HG02840 (cell line): Measurements from ENCODE around the gene SND1.
"Not testable (repeated sequence)": the region's sequence is repeated elsewhere in the genome, so short reads cannot be mapped to it uniquely, and the experiment has no call there.

ENCODE experiments used
- ATAC-seq: cut with Tn5 transposase; IDR thresholded peaks from one replicate; pipeline ENCODE4 v1.9.1; 2021; ENCODE audit warnings: mild to moderate bottlenecking, moderate library complexity, moderate number of reproducible peaks; ENCODE audit not compliant: unreplicated experiment, low FRiP score

Gene SND1

GRCh38 chr7:127819975-127820731, 168.2 kb downstream of the SND1 start:
- ATAC-seq: no peak

- no peak for ATAC-seq
Measured at GRCh38 chr7:127820732-127821085, 168.7 kb downstream of the SND1 start.

DNA sequence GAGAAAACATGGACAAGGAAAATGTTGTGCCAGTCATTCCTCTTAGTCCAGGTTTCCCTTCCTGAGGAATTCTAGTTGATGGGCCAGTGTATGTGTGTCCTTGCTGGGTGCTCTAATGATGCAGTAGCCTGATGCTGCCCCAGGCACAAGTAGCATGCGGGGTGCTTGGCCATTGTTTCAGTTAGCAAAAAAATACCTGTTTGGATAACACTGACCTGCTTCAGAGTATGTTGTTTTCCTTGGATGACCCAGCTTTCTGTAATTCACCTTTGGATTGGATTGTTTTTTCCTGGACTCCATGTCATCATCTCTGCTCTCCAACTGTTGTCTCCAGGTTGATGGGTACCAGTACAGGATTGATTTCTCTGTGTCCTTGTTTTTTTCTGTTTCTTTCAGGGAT, 169.2 kb downstream of the SND1 start:
- no peak for ATAC-seq

DNA sequence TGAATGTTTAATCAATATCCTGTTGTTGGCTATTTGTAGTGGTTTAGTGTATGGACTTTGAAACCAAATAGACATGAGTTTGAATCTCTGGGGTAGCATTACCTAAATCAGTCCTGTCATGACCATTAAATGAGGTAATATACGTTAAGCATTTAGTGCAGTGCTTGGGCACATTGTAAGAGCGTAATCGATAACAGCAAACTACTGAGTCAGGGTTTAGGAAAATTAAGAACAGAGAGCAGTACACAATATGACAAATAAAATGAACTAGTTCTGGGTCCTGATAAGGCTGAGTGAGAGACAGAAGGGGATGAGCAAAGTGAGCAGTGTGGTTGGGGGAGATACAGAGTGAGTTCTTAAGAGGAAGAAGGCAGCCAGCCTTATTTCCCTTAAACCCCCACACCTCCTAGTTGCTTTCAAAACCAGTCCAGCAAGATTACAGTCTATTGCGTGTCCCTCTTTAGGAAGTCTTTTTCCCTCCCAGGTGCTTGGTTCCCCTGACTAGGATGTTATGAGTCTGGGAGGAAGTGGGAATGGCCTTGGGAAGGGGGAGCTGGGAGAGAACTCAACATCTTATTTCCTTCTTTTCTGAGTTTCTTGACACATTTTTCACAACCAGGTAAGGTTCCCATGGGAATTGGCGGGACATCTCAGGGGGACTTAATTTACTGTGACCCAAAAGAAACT, 171.0 kb downstream of the SND1 start:
- no peak for ATAC-seq

- no peak for ATAC-seq
Measured at GRCh38 chr7:127824682-127825081, 172.7 kb downstream of the SND1 start.

DNA sequence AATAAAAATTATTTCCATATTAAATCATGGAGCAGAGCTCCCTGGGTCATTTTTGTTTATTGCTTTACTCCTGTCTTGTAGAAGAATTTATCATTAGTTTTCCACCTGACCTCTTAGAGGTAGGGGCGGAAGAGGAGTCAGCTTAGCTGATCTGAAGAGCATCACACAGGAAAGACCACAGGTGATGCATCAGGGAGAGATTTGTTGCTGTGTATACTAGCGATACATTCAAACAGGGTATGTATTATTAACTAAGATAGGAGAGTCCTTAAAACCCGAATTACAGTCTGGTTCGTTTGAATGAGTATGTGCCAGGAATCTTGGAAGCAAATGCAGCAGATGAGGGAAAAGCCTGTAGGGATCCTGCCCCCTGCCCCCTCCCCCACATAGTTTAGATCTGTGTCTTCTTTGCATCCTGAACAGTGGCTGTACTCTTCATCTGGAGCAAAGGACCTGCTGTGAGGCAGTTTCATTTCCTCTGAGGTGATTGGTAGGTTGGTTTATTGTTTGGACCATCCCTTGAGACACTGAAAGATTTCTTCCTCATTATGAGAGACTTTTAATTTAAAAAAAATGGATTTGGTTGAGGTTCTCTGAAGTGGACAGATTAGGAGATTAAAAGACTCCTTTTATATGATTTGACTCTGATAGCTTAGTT, 177.0 kb downstream of the SND1 start:
- ATAC-seq: no peak

- ATAC-seq: no peak
Measured at GRCh38 chr7:127831318-127832219, 179.6 kb downstream of the SND1 start.

GRCh38 chr7:127832592-127832991, 180.6 kb downstream of the SND1 start:
- ATAC-seq: no peak

DNA sequence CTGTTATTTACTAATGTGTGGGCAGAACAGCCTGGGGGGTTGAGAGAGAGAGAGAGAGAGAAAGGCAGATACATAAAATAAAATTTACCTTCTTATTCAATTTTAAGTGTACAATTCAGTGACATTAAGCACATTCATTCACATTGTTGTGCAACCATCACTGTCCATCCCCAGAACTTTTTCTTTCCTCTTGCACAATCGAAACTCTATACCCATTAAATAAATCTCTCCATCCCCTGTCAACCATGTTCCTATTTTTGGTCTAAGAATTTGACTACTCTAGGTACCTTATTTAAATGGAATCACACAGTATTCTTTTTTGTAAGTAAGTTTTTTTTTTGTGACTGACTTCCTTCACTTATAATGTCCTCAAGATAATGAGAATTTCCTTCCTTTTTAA, 181.6 kb downstream of the SND1 start:
- ATAC-seq: no peak

GRCh38 chr7:127835679-127836078, 183.7 kb downstream of the SND1 start:
- ATAC-seq: no peak

DNA sequence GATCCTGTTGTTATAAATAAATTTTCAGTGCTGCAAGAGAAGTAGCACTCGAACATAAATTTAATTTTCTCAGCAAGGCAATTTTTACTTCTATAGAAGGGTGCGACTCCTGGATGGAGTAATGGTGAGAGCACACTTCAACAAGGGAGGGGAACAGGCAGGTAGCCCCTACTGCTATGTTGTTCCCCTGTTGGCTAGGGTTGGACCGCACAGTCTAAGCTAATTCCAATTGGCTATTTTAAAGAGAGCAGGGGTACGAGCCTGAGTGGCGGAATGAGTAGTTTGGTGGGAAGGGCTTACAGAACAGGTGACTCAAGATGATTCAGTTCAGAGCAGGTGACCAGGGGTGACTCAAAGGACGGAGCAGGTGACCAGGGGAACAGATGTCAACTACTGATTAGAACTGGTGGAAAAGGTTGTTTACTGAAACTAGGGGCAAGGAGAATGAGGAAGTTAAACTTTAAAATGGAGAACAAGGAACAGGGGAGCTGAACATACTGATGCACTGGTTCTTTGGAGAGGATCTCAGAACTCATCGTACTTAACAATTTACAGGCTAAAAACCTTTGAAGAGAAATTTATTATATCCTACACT, 185.9 kb downstream of the SND1 start:
- ATAC-seq: not testable (repeated sequence)

DNA sequence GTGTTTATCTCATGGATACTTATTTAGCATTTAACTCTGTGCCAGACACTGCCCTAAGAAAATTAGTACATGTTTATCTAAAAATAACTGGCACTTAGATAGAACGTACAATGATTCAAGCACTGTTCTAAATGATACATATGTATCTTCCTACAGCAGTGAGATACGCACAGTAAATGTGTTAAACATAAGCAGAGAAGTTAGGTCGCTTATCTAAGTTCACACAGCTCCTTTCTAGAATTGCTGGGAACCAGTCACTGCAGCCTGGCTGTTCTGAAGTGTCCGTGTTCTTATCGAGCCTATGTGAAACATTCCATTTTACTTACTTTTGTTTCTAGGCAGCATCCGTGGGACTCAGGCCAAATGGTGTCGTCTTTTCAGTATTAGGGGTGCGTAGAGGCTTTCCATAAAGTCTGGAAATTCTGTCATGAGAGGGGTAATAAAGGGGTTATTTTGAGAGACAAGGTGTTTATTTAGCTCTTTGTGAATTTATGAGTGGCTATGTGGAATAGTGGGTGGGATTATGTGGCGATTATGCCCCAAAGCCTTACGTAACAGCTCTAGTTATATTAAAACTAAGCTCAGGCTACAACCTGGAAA, 186.9 kb downstream of the SND1 start:
- ATAC-seq: no peak

DNA sequence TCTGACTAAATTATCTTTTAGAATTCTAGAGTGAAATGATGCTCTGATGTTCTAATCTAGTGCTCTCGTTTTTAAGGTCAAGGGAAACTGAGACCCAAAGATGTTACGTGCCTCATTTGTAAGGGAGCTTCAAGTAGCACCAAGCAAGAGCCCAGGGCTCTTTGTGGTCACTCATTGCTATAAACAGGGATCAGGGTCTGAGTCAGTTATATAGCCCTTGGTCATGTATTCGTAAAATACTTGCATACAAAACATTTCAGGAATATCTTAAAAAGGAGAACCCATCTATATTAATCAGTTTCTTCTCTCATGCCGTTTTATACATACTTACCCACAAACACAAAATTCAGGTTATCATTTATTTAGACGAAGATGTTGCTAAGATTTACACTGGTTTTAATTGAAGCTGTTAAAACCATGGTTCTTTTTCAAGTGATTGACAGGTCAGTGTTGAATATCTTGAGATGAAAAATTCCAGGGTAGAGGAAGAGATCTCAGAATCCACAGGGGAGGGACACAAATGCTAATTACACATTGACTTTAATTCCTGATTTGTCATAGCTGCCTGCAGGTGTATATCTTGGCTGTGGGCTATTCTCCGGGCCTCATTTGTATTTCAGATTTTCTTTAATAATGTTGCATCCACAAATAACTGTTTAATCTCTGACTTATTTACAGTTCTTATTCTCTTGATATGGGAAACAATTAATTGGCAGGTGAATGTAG, 188.4 kb downstream of the SND1 start:
- ATAC-seq: no peak

- ATAC-seq: no peak
Measured at GRCh38 chr7:127844165-127844564, 192.2 kb downstream of the SND1 start.

DNA sequence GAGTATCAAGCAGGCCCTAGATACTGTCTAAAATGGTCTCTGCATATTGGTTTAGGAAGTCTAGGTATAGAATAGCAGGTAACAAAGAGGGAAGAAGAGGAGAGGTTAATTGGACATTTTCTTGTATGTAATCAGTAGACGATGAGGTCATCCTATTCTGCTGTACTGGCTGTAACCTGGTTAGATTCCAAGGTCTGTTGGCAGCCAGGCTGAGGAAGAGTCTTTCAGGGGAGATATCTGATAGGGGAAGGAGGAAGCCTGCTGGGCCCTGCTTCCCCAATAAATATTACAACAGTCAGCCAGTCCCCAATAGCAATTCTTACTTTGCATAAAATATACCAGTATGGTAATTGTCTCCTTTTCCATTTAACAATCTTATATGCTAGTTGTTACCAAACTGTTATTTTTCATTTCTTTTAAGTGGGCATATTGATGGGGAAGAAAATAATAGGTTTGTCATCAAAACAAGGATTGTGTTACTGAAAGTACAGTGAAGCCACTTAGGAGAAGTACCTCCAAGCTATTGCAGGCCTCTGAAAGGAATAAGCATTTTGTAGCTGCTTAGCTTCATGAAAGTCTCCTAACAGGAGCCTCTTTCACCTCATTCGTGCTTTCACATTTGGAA, 192.8 kb downstream of the SND1 start:
- no peak for ATAC-seq

DNA sequence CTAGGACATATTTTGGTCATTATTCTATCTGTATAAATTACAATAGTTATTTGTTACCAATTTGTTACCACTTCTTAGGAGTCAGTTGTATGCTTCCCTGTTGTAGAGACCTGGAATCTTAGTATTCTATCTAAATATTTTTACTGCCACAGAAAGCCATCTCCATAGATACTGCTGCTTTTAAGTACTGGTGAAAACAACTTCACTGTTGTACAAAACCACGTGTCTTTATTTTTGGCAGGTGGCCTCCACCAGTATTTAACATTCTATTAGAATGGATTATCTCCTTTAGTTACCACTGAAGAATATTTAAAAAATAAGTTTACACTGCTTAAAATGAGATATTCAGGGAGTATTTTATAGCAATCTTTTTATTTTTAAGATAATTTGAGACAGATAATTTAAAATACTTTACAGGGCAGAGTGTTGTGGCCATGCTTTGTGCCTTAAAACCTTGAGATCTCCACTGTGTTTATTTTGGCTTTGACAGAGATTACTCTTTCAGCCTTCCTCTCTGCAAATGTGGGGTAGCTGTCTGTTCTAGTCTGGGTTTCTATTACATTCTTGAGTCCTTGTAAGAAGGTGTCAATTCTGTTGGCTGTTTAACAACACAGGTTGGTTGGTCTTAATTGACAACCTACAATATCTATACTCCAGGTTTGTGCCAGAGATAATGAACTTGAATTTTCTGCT, 193.7 kb downstream of the SND1 start:
- no peak for ATAC-seq

- ATAC-seq: no peak
Measured at GRCh38 chr7:127847641-127848040, 195.6 kb downstream of the SND1 start.

GRCh38 chr7:127848241-127848640, 196.2 kb downstream of the SND1 start:
- no peak for ATAC-seq
